MG63 (cell line): ENCODE results near the gene FILIP1L. TPM values are rescaled to one million over a fixed set of nuclear protein-coding genes. Genes with fewer than 3 reads are reported as not detected.

Experiments used
- DNase-seq: peaks from one replicate; pipeline ENCODE4 v3.0.0-alpha.2; 2020
- H3K27me3 ChIP-seq: fragments of 250-450 bp; sonication (Bioruptor Pico); 2 replicates; pipeline ENCODE4 v1.5.1; 2020; ENCODE audit warnings: mild to moderate bottlenecking, moderate library complexity
- H3K36me3 ChIP-seq: fragments of 250-450 bp; sonication (Bioruptor Pico); 2 replicates; pipeline ENCODE4 v1.5.1; 2020; ENCODE audit warnings: mild to moderate bottlenecking, moderate library complexity
- H3K4me3 ChIP-seq: fragments of 250-450 bp; sonication (Bioruptor Pico); 2 replicates; pipeline ENCODE4 v1.5.1; 2020; ENCODE audit warnings: mild to moderate bottlenecking, moderate library complexity
- H3K9me3 ChIP-seq: fragments of 250-450 bp; sonication (Bioruptor Pico); 2 replicates; pipeline ENCODE4 v1.5.1; 2020; ENCODE audit warnings: mild to moderate bottlenecking, moderate library complexity
- total RNA-seq: library from RNA; depleted of rRNA; stranded (reverse); fragments of >200 nt; shearing (Covaris generic); gene quantifications from 2 replicates; pipeline ENCODE4 v1.2.3, GENCODE V29; 2014; ENCODE audit warnings: low replicate concordance

The FILIP1L gene
- total RNA-seq, 1 experiment from 2014 or later = 19.9 TPM

DNA sequence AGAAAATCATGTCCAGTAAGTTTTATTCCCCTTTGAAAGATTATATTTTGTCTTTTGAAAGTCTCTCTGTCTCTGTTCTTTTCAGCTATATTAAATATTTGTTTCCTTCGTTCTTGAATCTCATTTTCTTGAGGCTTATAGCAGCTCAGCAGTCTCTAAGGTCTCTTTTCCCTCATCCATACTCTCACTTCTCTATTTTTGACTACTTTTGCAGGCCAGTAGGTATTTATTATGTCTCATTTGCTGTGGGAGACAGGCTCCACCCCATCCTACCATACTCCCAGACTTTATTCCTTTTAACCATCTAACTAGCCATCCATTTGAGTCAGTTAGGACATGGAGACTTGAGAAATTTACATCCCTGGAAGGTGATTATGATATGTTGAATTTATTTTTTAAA lies 71.0 kb downstream of the FILIP1L start:
- DNase-seq = no peak
- Histone ChIP-seq H3K4me3 (no peak overlapping the region), H3K27me3 (no peaks in the 10 kb centered on the region), H3K9me3 (no peaks in the 10 kb centered on the region), H3K36me3 (no peaks in the 10 kb centered on the region)

DNA sequence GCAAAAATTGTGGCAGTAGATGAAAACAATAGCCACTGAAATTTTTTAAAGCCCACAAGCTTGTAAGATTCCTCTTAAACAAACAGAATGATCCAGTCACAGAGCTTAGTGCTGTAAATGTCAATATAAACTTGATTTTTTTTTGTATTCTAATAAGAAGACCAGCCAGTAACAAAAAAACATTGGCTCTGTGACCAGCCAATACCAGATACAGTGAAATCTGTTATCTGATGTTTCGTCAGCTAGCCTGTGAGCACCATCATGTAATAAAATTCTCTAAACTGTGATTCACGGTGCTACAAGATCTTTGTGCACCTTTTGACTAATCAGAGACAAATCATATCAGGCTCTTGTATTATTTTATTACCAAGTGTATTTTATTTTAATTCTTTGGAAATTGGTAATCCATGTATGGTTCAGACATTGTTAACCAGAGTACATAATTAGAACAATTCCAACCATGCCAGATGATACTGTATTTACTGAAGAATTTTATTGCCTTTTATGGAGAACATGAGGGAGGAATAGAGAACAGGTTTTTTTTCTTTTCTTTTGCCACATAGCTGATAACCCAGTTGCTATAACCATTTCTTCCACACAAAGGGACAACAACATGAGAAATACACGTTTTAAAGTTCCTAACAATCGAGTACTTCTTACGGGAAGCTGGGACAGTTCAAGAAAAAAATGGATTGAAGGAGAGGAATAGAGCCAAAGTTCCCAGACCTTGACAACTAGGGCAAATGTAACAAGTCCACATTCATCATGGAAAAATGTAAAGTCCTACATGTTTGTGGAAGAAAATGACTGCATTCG lies 71.9 kb downstream of the FILIP1L start:
- H3K4me3 ChIP-seq = no peak overlapping the region
- peak; percentile 47 for DNase-seq

DNA sequence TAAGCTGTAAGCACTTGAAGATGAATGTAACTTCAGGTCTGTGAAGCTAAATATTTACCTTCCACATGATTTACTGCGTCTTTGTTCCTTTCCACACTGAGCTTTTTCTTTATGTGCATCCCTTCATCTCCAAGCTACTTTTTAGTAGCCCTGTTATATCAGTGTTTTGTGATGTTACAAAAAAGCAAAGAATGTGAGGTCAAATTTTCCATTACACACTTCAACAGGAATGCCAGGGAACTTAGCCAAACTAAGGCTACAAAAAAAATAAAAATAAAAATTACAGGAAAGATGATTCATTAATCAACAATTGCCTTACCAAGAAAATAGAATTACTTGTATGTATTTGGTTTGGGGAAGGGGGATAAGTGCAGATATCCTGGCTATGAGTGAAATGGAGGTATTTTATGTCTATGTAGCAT lies 73.0 kb downstream of the FILIP1L start:
- Histone ChIP-seq H3K9me3 (no peaks in the 10 kb centered on the region), H3K36me3 (no peaks in the 10 kb centered on the region), H3K27me3 (no peaks in the 10 kb centered on the region), H3K4me3 (no peak overlapping the region)
- no peak for DNase-seq

More for the DNA sequence above, 71.9 kb downstream of the FILIP1L start:
- Histone ChIP-seq H3K36me3 (no peaks in the 10 kb centered on the region), H3K27me3 (no peaks in the 10 kb centered on the region), H3K9me3 (no peaks in the 10 kb centered on the region)

GRCh38 chr3:100040451-100041225 lies 73.7 kb downstream of the FILIP1L start:
- DNase-seq = no peak
- no peak overlapping the region for H3K4me3 ChIP-seq

GRCh38 chr3:100039075-100039474 lies 75.2 kb downstream of the FILIP1L start:
- Histone ChIP-seq H3K9me3 (no peaks in the 10 kb centered on the region), H3K36me3 (no peaks in the 10 kb centered on the region)
- DNase-seq = no peak

More at GRCh38 chr3:100040451-100041225, 73.7 kb downstream of the FILIP1L start:
- Histone ChIP-seq H3K36me3 (no peaks in the 10 kb centered on the region), H3K9me3 (no peaks in the 10 kb centered on the region), H3K27me3 (no peaks in the 10 kb centered on the region)

GRCh38 chr3:100033903-100034471 lies 80.3 kb downstream of the FILIP1L start:
- no peak for DNase-seq

More at GRCh38 chr3:100039075-100039474, 75.2 kb downstream of the FILIP1L start:
- Histone ChIP-seq H3K27me3 (no peaks in the 10 kb centered on the region), H3K4me3 (no peak overlapping the region)

GRCh38 chr3:100033184-100033583 lies 81.1 kb downstream of the FILIP1L start:
- no peaks in the 10 kb centered on the region for H3K36me3 ChIP-seq
- no peaks in the 10 kb centered on the region for H3K9me3 ChIP-seq
- no peak overlapping the region for H3K4me3 ChIP-seq
- peak; percentile 72 for DNase-seq
- no peaks in the 10 kb centered on the region for H3K27me3 ChIP-seq

More at GRCh38 chr3:100033903-100034471, 80.3 kb downstream of the FILIP1L start:
- no peaks in the 10 kb centered on the region for H3K9me3 ChIP-seq
- H3K4me3 ChIP-seq = no peak overlapping the region
- no peaks in the 10 kb centered on the region for H3K27me3 ChIP-seq
- H3K36me3 ChIP-seq = no peaks in the 10 kb centered on the region

GRCh38 chr3:100032243-100032642 lies 82.1 kb downstream of the FILIP1L start:
- Histone ChIP-seq H3K36me3 (no peaks in the 10 kb centered on the region), H3K4me3 (no peak overlapping the region), H3K9me3 (no peaks in the 10 kb centered on the region), H3K27me3 (no peaks in the 10 kb centered on the region)
- DNase-seq = no peak

- H3K27me3 ChIP-seq = no peaks in the 10 kb centered on the region
- H3K36me3 ChIP-seq = no peaks in the 10 kb centered on the region
- no peak for DNase-seq
- H3K9me3 ChIP-seq = no peaks in the 10 kb centered on the region
- H3K4me3 ChIP-seq = no peak overlapping the region
Measured at GRCh38 chr3:100030914-100031425, 83.3 kb downstream of the FILIP1L start.

DNA sequence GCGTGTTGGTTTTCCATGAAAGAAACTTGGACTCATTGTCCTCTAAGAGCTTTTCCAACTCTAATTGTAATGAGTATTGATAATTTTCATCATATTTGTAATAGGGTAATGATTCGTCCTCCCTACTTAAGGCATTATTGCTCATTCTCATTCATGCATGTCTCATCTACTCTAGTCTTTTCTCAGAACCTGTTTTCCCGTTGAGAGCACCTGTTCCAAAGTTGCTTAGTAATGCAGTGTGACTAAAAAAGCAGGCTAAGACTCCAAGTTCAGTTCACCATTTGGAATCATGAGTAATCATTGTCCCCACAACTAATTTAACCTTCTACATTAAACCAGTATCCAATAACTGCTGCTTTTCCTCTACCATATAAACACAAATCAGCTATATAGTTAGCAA lies 84.0 kb downstream of the FILIP1L start:
- no peak for DNase-seq
- Histone ChIP-seq H3K4me3 (no peak overlapping the region), H3K9me3 (no peaks in the 10 kb centered on the region), H3K27me3 (no peaks in the 10 kb centered on the region), H3K36me3 (no peaks in the 10 kb centered on the region)

DNA sequence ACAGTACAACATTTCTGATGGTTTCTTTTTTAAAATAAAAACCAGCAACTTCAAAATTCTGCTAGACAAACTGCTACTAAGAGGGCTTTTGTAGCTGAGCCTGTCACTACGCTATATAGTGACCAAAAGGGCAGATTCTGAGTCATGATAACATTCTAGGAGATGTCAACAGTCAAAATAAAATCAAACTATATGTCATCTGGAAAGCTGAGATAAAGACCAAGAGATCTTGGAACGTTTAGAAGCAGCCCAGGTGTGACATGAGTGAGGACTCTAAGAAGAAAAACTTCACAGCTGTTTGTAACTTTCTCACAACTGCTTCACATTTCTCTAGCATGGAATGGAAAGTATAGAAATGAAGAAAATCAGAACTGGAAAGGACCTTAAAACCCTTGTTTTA lies 84.6 kb downstream of the FILIP1L start:
- no peak overlapping the region for H3K4me3 ChIP-seq
- no peaks in the 10 kb centered on the region for H3K9me3 ChIP-seq
- DNase-seq = no peak
- H3K27me3 ChIP-seq = no peaks in the 10 kb centered on the region
- H3K36me3 ChIP-seq = no peaks in the 10 kb centered on the region

- Histone ChIP-seq H3K4me3 (no peak overlapping the region), H3K36me3 (no peaks in the 10 kb centered on the region; the same call in 1 of the 2 replicates), H3K27me3 (no peaks in the 10 kb centered on the region), H3K9me3 (no peaks in the 10 kb centered on the region)
- DNase-seq = no peak
Measured at GRCh38 chr3:100029052-100029451, 85.2 kb downstream of the FILIP1L start.

DNA sequence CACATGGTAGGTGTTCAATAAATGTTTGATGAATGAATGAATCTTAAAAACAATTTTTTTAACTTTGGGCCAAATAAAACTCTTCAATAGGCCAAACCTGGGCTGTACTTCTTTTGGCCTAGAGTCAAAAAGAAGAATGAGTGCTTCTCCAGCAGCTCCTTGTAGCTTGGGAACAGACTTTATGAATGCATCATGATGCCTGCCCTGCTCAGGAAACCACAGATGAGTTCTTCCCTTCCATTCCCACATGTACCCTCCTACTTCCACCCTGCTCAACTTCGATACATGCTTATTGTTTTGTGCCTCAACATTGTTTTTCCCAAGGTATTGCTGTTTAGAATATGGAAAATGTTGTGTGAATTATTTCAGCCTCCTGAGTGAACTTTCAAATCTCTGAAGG lies 87.0 kb downstream of the FILIP1L start:
- Histone ChIP-seq H3K27me3 (no peaks in the 10 kb centered on the region), H3K36me3 (peaks cover 8% of the 10 kb centered on the region), H3K9me3 (peaks cover 3% of the 10 kb centered on the region), H3K4me3 (no peak overlapping the region)
- DNase-seq = no peak

GRCh38 chr3:100024520-100025303 lies 89.6 kb downstream of the FILIP1L start:
- Histone ChIP-seq H3K9me3 (peaks cover 3% of the 10 kb centered on the region), H3K4me3 (no peak overlapping the region), H3K36me3 (peaks cover 8% of the 10 kb centered on the region), H3K27me3 (no peaks in the 10 kb centered on the region)
- DNase-seq = no peak

DNA sequence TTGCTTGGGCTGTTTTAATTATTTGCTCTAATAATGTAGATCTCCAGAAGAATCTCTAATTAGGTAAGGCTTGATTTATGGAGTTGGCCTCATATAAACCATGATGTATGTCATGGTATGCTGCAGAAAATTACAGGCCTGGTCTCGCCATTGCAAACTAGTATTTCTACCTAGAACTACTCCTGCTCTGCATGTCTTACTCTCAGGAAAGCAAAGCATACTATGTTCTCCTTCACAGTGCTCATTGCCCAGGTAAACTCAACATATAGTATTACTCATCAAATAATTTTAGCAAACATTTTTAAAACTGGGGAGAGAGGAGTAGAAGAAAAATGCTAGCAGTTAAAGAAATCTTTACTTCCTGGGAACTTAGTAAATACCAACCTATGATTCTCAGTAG lies 90.7 kb downstream of the FILIP1L start:
- peaks cover 8% of the 10 kb centered on the region for H3K36me3 ChIP-seq
- DNase-seq = no peak
- H3K4me3 ChIP-seq = no peak overlapping the region
- no peaks in the 10 kb centered on the region for H3K27me3 ChIP-seq
- H3K9me3 ChIP-seq = peaks cover 3% of the 10 kb centered on the region

DNA sequence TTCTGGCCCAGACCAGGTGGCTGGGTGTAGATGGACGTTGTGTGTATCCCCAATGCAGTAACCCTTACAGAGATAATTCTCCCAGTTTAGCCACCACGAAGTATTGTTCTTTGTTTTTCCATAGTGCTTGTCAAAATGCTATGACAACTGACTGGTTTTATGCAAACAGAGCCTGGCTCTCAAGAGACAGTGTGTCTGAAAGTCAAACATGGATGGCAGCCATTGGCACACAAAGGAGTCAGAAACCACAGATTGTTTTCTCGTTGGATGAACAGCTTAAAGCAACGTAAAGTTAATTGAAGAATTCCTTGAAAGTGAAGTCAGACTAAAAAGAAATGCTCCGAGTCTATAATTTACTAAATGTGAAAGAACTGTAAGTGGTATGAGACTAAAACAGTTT lies 91.2 kb downstream of the FILIP1L start:
- Histone ChIP-seq H3K36me3 (peaks cover 8% of the 10 kb centered on the region), H3K9me3 (peaks cover 3% of the 10 kb centered on the region), H3K27me3 (no peaks in the 10 kb centered on the region), H3K4me3 (no peak overlapping the region)
- peak; percentile 76 for DNase-seq
